Caco-2 (cell line): Measurements from ENCODE around the gene CHM. TPM values are rescaled to one million over a fixed set of nuclear protein-coding genes. Genes with fewer than 3 reads are reported as not detected.

Experiments used
- BruUV-seq: library from RNA; stranded (reverse); fragments of 400-500 nt; replicated peaks from 2 replicates; lab custom pipeline; 2021; lab: Mats Ljungman, UMichigan
- CTCF ChIA-PET: fragments of 300-600 bp; sonication (Branson Sonifier 250); formaldehyde crosslinking; loops from one replicate; lab custom pipeline; 2022; ENCODE audit warnings: antibody characterized with exemption; lab: Charles Lee
- POLR2A ChIA-PET: fragments of 300-600 bp; sonication (Branson Sonifier 250); formaldehyde crosslinking; loops from one replicate; lab custom pipeline; 2022; ENCODE audit warnings: antibody characterized with exemption; lab: Charles Lee
- DNase-seq, 2 experiments: peaks; one replicate each; pipeline versions ENCODE4 v3.0.0 to v3.0.0-alpha.2; 2020 to 2022
- H3K27me3 ChIP-seq: replicated peaks from 2 replicates; pipeline ENCODE4 v1.6.0; 2011; ENCODE audit warnings: low read length; ENCODE audit not compliant: control insufficient read depth, insufficient read depth
- H3K36me3 ChIP-seq: 2 replicates; pipeline ENCODE4 v1.5.1; 2011; ENCODE audit warnings: low read length; ENCODE audit not compliant: control insufficient read depth, insufficient read depth
- H3K4me1 ChIP-seq: fragments of 250-450 bp; sonication (Bioruptor Pico); 2 replicates; pipeline ENCODE4 v1.5.1; 2020; ENCODE audit warnings: mild to moderate bottlenecking
- H3K4me3 ChIP-seq: 2 replicates; pipeline ENCODE4 v1.5.1; 2011; ENCODE audit warnings: low read depth, mild to moderate bottlenecking, control low read depth, low read length
- H3K9me3 ChIP-seq: fragments of 250-450 bp; sonication (Bioruptor Pico); 2 replicates; pipeline ENCODE4 v1.5.1; 2020; ENCODE audit warnings: mild to moderate bottlenecking, moderate library complexity
- H3K27ac Mint-ChIP-seq: one replicate; pipeline ENCODE4 v1.8.0; 2022; ENCODE audit warnings: mixed read lengths; ENCODE audit not compliant: unreplicated experiment
- H3K27me3 Mint-ChIP-seq: one replicate; pipeline ENCODE4 v1.8.0; 2022; ENCODE audit warnings: mixed read lengths; ENCODE audit not compliant: insufficient read depth, unreplicated experiment
- H3K36me3 Mint-ChIP-seq: one replicate; pipeline ENCODE4 v1.8.0; 2022; ENCODE audit warnings: mild to moderate bottlenecking, mixed read lengths; ENCODE audit not compliant: insufficient read depth, unreplicated experiment
- H3K4me1 Mint-ChIP-seq: one replicate; pipeline ENCODE4 v1.8.0; 2022; ENCODE audit warnings: low read depth, mixed read lengths; ENCODE audit not compliant: unreplicated experiment
- H3K4me3 Mint-ChIP-seq: one replicate; pipeline ENCODE4 v1.8.0; 2022; ENCODE audit warnings: mild to moderate bottlenecking, moderate library complexity, mixed read lengths; ENCODE audit not compliant: unreplicated experiment
- H3K9me3 Mint-ChIP-seq: one replicate; pipeline ENCODE4 v1.8.0; 2022; ENCODE audit warnings: mixed read lengths; ENCODE audit not compliant: unreplicated experiment
- intact Hi-C: fragments of 100-400 bp; cut with micrococcal nuclease; formaldehyde crosslinking; loops from one replicate; pipeline ENCODE4 v1.10.0; 2022; ENCODE audit not compliant: unreplicated experiment
- total RNA-seq: library from RNA; stranded (reverse); gene quantifications from 2 replicates; pipeline ENCODE4 v1.2.3, GENCODE V29; 2022
- TF ChIP-seq, protein P1 (sequence below), 2 experiments: fragments of 200-600 bp in 1 of 2; IDR thresholded peaks; 1 replicate in 1 of 2; 2 replicates in 1 of 2; pipeline versions ENCODE4 v1.5.1 to v1.8.0; 2011 to 2022; ENCODE audit warnings: antibody characterized with exemption in 1 of 2, control low read depth in 1 of 2, inconsistent platforms in 1 of 2, low read depth in 1 of 2, low read length in 1 of 2, mild to moderate bottlenecking in 1 of 2, moderate library complexity in 1 of 2; ENCODE audit not compliant: insufficient read depth in 1 of 2, severe bottlenecking in 1 of 2, unreplicated experiment in 1 of 2

CHM gene
- total RNA-seq, 1 experiment from 2014 or later = 24.0 TPM

DNA sequence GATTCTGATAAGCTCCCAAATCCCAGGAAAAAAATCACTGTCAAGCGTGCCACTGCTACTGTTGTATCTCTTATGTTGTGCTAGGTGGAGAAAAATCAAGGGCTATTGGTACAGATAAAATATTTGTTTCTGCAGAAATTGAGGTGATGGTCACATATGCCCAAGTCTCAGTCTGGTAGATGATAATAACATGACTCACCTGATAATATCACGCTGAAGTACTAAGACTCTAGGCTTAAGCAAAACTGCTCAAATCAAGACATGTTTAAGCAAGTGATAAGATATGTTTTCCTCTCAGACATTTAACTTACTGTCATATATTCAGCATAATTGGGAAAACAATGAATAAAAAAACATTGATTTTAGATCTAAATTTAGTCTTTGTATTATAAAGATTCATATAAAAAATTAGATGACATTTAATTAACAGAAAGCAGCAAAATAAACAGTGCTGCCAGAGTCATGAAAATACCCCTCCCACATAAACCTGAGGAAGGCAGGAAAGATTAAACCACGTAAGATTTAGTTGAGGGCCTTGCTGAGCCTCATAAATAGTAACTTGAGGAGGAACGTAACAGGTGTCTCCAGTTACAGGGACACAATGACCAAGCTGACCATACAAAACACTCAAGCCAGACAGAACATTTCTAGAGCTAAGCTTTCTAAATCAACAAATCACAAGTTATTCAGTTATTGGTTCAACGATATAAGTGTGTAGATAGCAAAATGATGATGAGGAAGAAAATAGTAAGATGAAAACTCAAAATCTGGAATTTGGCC is 143.5 kb downstream of the CHM start:
- no peaks in the 10 kb centered on the region for H3K27me3 Mint-ChIP-seq
- H3K9me3 Mint-ChIP-seq = no peaks in the 10 kb centered on the region
- Histone ChIP-seq H3K36me3 (no peaks in the 10 kb centered on the region), H3K4me3 (no peak overlapping the region), H3K9me3 (no peaks in the 10 kb centered on the region), H3K27me3 (no peaks in the 10 kb centered on the region), H3K4me1 (no peaks in the 10 kb centered on the region)
- no peaks in the 10 kb centered on the region for H3K36me3 Mint-ChIP-seq
- TF ChIP-seq, protein P1, sequence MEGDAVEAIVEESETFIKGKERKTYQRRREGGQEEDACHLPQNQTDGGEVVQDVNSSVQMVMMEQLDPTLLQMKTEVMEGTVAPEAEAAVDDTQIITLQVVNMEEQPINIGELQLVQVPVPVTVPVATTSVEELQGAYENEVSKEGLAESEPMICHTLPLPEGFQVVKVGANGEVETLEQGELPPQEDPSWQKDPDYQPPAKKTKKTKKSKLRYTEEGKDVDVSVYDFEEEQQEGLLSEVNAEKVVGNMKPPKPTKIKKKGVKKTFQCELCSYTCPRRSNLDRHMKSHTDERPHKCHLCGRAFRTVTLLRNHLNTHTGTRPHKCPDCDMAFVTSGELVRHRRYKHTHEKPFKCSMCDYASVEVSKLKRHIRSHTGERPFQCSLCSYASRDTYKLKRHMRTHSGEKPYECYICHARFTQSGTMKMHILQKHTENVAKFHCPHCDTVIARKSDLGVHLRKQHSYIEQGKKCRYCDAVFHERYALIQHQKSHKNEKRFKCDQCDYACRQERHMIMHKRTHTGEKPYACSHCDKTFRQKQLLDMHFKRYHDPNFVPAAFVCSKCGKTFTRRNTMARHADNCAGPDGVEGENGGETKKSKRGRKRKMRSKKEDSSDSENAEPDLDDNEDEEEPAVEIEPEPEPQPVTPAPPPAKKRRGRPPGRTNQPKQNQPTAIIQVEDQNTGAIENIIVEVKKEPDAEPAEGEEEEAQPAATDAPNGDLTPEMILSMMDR (IDR thresholded peaks at IDR 0.05; ENCODE audit: insufficient read depth in 1 of 2, low read depth in 1 of 2, low read length in 1 of 2, severe bottlenecking in 1 of 2, unreplicated experiment in 1 of 2) = no peak
- H3K27ac Mint-ChIP-seq = no peak overlapping the region
- ChIA-PET CTCF (no interaction called here), POLR2A (no interaction called here)
- H3K4me1 Mint-ChIP-seq = peaks cover 6% of the 10 kb centered on the region
- intact Hi-C loops = no loop called here
- BruUV-seq = no TSS peak
- DNase-seq = no peak
- no peak overlapping the region for H3K4me3 Mint-ChIP-seq

DNA sequence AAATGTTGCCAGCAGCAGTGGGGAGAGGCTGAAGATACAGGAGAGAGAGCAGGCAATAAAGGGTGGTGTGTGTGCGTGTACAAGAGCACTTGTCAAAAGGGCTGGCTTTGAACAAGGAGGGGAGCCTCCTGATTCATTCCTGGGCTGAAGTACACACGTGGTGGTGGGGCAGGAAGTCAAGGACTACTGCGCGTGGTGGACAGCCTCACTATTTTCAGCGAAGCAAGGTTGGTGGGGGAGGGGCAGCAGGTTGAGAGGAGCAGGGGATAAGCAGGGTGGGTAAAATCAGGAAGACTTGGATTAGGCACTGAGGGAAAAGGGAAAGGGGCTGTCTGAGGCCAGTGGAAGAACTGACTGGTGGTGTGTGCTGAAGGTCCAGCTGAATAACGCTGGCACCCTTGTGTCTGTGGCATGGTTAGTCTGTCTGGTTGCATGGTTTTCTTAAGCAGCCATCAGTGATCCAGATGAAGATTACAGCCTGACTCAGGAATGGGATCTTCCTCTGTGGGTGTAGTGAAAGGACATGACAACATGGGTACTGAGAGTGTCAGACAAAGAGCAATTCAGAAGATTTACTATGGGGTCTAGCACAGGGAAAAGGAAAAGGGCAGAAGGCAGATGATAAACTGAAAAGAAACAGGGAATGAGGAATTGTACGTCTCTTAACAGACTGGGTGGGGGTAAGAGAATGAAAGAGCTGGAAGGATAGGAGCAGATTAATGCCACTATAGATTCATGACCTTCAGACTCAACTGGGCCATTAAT is 149.8 kb downstream of the CHM start:
- no TSS peak for BruUV-seq
- Histone ChIP-seq H3K4me3 (no peak overlapping the region), H3K27me3 (no peaks in the 10 kb centered on the region), H3K36me3 (no peaks in the 10 kb centered on the region), H3K4me1 (no peaks in the 10 kb centered on the region), H3K9me3 (no peaks in the 10 kb centered on the region)
- DNase-seq = no peak
- Mint-ChIP-seq H3K36me3 (no peaks in the 10 kb centered on the region), H3K27ac (no peak overlapping the region), H3K9me3 (no peaks in the 10 kb centered on the region), H3K4me1 (no peaks in the 10 kb centered on the region), H3K27me3 (no peaks in the 10 kb centered on the region), H3K4me3 (no peak overlapping the region)
- CTCF ChIA-PET = no interaction called here
- intact Hi-C loops = no loop called here
- POLR2A ChIA-PET = no interaction called here
- TF ChIP-seq, protein P1 (IDR thresholded peaks at IDR 0.05; ENCODE audit: insufficient read depth in 1 of 2, low read depth in 1 of 2, low read length in 1 of 2, severe bottlenecking in 1 of 2, unreplicated experiment in 1 of 2) = no peak

- CTCF ChIA-PET = no interaction called here
- Histone ChIP-seq H3K4me1 (no peaks in the 10 kb centered on the region), H3K27me3 (no peaks in the 10 kb centered on the region), H3K36me3 (no peaks in the 10 kb centered on the region), H3K4me3 (no peak overlapping the region), H3K9me3 (no peaks in the 10 kb centered on the region)
- Mint-ChIP-seq H3K27ac (no peak overlapping the region), H3K4me1 (no peaks in the 10 kb centered on the region), H3K27me3 (no peaks in the 10 kb centered on the region), H3K4me3 (no peak overlapping the region), H3K9me3 (no peaks in the 10 kb centered on the region), H3K36me3 (no peaks in the 10 kb centered on the region)
- POLR2A ChIA-PET = no interaction called here
- no TSS peak for BruUV-seq
- no peak for DNase-seq
- TF ChIP-seq, protein P1 (IDR thresholded peaks at IDR 0.05; ENCODE audit: insufficient read depth in 1 of 2, low read depth in 1 of 2, low read length in 1 of 2, severe bottlenecking in 1 of 2, unreplicated experiment in 1 of 2) = no peak
- intact Hi-C loops = no loop called here
Observed at GRCh38 chrX:85882601-85883000, 164.8 kb downstream of the CHM start.
